ENCODE results near the gene DHRS1.
"Not testable (repeated sequence)": the region's sequence is repeated elsewhere in the genome, so short reads cannot be mapped to it uniquely, and the experiment has no call there.

- peak; percentile 21 for TF ChIP-seq CTCF (IDR thresholded peaks at IDR 0.05; ENCODE audit: borderline replicate concordance, extremely low read depth, low read length, poor library complexity, severe bottlenecking)
- not testable (repeated sequence) for TF ChIP-seq EZH2 (IDR thresholded peaks at IDR 0.05; ENCODE audit: borderline replicate concordance, low read depth, low read length, severe bottlenecking)
These were observed 28.3 kb upstream of the DHRS1 start for GRCh38 chr14:24327914-24328313.
